ENCODE results near the gene RTKN. TPM values are rescaled to one million over a fixed set of nuclear protein-coding genes. Genes with fewer than 3 reads are reported as not detected.

The RTKN gene
- total and polyA plus RNA-seq, 2 of the 13 experiments (the other 11 are each of a cell fraction or from before 2014, with no cell fraction given), result 159 to 166 TPM

DNA sequence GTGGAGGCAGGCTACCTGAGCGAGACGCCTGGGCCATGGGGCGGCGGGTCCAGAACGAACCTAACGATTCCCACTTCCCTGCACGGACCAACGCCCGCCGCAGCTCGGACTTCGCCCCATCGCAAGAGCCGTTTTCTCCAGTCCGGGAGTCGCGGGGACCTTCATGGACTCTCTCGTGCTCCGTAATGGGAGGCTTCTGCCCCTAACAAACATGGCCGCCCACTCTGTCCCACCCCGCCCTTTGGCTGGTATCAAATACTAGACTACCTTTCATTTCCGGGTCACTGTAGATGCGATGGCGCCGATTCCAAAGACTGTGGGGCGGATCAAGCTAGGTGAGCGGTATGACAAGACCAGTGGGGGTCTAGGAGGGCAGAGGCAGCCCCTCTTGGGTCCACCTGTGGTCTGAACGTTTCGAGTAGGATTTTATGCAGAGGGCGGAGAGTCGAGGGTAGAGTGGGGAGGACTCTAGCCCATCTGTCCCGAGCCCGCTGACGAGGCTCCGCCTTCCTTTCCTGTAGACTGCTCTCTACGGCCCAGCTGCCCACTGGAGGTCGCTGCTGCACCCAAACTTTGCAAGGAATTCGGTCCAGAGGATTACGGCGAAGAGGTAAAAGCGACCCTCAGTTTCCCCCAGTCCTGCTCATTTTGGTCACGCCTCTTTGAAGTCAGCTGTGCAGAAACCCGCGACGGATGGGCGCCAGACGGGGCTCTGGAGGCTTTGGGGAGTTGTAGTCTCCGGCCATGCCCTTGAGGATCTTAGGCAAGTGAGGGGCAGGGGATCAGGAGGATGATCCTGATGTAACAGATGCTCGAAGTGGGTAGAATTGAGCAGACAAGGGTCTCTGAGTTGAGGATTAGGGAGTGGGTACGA lies 41.3 kb upstream of the RTKN start, which contains the start of the genes CCDC142 and TTC31 (continued):
- TF ChIP-seq, protein P1, sequence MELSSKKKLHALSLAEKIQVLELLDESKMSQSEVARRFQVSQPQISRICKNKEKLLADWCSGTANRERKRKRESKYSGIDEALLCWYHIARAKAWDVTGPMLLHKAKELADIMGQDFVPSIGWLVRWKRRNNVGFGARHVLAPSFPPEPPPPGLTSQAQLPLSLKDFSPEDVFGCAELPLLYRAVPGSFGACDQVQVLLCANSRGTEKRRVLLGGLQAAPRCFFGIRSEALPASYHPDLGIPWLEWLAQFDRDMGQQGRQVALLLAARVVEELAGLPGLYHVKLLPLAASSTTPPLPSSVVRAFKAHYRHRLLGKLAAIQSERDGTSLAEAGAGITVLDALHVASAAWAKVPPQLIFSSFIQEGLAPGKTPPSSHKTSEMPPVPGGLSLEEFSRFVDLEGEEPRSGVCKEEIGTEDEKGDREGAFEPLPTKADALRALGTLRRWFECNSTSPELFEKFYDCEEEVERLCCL (CRISPR knock-in tag; IDR thresholded peaks at IDR 0.05; ENCODE audit: borderline replicate concordance), result no peak
- TF ChIP-seq PAX8 (CRISPR knock-in tag; IDR thresholded peaks at IDR 0.05; ENCODE audit: borderline replicate concordance) (peak; percentile 75), ZNF530 (CRISPR knock-in tag; IDR thresholded peaks at IDR 0.05; ENCODE audit: low read depth) (no peak), ZNF672 (CRISPR knock-in tag; IDR thresholded peaks at IDR 0.05) (0 out of 2 replicates have a peak, but pooled peaks have one; percentile 62), PHF20 (CRISPR knock-in tag; IDR thresholded peaks at IDR 0.05) (peak; percentile 93), CAMTA2 (CRISPR knock-in tag; IDR thresholded peaks at IDR 0.05; ENCODE audit: borderline replicate concordance) (no peak; the same call in 1 of the 2 replicates), HNF4A (CRISPR knock-in tag; IDR thresholded peaks at IDR 0.05) (peak; percentile 93), ZNF317 (CRISPR knock-in tag; IDR thresholded peaks at IDR 0.05) (peak; percentile 71), KMT2A (CRISPR knock-in tag; IDR thresholded peaks at IDR 0.05) (peak; percentile 87; the same call in 1 of the 2 replicates)
- TF ChIP-seq, protein P2, sequence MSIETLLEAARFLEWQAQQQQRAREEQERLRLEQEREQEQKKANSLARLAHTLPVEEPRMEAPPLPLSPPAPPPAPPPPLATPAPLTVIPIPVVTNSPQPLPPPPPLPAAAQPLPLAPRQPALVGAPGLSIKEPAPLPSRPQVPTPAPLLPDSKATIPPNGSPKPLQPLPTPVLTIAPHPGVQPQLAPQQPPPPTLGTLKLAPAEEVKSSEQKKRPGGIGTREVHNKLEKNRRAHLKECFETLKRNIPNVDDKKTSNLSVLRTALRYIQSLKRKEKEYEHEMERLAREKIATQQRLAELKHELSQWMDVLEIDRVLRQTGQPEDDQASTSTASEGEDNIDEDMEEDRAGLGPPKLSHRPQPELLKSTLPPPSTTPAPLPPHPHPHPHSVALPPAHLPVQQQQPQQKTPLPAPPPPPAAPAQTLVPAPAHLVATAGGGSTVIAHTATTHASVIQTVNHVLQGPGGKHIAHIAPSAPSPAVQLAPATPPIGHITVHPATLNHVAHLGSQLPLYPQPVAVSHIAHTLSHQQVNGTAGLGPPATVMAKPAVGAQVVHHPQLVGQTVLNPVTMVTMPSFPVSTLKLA (IDR thresholded peaks at IDR 0.05), result no peak; the same call in 1 of the 2 replicates
- TF ChIP-seq, protein P3, sequence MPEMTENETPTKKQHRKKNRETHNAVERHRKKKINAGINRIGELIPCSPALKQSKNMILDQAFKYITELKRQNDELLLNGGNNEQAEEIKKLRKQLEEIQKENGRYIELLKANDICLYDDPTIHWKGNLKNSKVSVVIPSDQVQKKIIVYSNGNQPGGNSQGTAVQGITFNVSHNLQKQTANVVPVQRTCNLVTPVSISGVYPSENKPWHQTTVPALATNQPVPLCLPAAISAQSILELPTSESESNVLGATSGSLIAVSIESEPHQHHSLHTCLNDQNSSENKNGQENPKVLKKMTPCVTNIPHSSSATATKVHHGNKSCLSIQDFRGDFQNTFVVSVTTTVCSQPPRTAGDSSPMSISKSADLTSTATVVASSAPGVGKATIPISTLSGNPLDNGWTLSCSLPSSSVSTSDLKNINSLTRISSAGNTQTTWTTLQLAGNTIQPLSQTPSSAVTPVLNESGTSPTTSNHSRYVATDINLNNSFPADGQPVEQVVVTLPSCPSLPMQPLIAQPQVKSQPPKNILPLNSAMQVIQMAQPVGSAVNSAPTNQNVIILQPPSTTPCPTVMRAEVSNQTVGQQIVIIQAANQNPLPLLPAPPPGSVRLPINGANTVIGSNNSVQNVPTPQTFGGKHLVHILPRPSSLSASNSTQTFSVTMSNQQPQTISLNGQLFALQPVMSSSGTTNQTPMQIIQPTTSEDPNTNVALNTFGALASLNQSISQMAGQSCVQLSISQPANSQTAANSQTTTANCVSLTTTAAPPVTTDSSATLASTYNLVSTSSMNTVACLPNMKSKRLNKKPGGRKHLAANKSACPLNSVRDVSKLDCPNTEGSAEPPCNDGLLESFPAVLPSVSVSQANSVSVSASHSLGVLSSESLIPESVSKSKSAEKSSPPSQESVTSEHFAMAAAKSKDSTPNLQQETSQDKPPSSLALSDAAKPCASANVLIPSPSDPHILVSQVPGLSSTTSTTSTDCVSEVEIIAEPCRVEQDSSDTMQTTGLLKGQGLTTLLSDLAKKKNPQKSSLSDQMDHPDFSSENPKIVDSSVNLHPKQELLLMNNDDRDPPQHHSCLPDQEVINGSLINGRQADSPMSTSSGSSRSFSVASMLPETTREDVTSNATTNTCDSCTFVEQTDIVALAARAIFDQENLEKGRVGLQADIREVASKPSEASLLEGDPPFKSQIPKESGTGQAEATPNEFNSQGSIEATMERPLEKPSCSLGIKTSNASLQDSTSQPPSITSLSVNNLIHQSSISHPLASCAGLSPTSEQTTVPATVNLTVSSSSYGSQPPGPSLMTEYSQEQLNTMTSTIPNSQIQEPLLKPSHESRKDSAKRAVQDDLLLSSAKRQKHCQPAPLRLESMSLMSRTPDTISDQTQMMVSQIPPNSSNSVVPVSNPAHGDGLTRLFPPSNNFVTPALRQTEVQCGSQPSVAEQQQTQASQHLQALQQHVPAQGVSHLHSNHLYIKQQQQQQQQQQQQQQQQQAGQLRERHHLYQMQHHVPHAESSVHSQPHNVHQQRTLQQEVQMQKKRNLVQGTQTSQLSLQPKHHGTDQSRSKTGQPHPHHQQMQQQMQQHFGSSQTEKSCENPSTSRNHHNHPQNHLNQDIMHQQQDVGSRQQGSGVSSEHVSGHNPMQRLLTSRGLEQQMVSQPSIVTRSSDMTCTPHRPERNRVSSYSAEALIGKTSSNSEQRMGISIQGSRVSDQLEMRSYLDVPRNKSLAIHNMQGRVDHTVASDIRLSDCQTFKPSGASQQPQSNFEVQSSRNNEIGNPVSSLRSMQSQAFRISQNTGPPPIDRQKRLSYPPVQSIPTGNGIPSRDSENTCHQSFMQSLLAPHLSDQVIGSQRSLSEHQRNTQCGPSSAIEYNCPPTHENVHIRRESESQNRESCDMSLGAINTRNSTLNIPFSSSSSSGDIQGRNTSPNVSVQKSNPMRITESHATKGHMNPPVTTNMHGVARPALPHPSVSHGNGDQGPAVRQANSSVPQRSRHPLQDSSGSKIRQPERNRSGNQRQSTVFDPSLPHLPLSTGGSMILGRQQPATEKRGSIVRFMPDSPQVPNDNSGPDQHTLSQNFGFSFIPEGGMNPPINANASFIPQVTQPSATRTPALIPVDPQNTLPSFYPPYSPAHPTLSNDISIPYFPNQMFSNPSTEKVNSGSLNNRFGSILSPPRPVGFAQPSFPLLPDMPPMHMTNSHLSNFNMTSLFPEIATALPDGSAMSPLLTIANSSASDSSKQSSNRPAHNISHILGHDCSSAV (CRISPR knock-in tag; IDR thresholded peaks at IDR 0.05; ENCODE audit: borderline replicate concordance), result no peak; the same call in 1 of the 2 replicates
- TF ChIP-seq, protein P4, sequence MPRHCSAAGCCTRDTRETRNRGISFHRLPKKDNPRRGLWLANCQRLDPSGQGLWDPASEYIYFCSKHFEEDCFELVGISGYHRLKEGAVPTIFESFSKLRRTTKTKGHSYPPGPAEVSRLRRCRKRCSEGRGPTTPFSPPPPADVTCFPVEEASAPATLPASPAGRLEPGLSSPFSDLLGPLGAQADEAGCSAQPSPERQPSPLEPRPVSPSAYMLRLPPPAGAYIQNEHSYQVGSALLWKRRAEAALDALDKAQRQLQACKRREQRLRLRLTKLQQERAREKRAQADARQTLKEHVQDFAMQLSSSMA (CRISPR knock-in tag; IDR thresholded peaks at IDR 0.05), result peak; percentile 79; the same call in 1 of the 2 replicates
- TF ChIP-seq, protein P5, sequence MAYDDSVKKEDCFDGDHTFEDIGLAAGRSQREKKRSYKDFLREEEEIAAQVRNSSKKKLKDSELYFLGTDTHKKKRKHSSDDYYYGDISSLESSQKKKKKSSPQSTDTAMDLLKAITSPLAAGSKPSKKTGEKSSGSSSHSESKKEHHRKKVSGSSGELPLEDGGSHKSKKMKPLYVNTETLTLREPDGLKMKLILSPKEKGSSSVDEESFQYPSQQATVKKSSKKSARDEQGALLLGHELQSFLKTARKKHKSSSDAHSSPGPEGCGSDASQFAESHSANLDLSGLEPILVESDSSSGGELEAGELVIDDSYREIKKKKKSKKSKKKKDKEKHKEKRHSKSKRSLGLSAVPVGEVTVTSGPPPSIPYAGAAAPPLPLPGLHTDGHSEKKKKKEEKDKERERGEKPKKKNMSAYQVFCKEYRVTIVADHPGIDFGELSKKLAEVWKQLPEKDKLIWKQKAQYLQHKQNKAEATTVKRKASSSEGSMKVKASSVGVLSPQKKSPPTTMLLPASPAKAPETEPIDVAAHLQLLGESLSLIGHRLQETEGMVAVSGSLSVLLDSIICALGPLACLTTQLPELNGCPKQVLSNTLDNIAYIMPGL (CRISPR knock-in tag; IDR thresholded peaks at IDR 0.05; ENCODE audit: borderline replicate concordance in 1 of 2, low read depth in 1 of 2), result peak; percentile 95
